GM12878 (cell line): ENCODE measurements around the gene GABRB1. TPM values are rescaled to one million over a fixed set of nuclear protein-coding genes. Genes with fewer than 3 reads are reported as not detected.
A peak's percentile ranks its signal among the peaks of the same experiment; 100 is the strongest.

ENCODE experiments used
- CBX5 ChIP-seq: sonication (generic); IDR thresholded peaks from 2 replicates; pipeline ENCODE4 v1.6.1; 2016; ENCODE audit warnings: low read depth, moderate library complexity, mild to moderate bottlenecking, inconsistent platforms
- DPF2 ChIP-seq: fragments of 450-650 bp; IDR thresholded peaks from 2 replicates; pipeline ENCODE4 v1.6.1; 2017; ENCODE audit warnings: mild to moderate bottlenecking
- E4F1 ChIP-seq: fragments of 450-650 bp; IDR thresholded peaks from 2 replicates; pipeline ENCODE4 v1.6.1; 2018; ENCODE audit warnings: borderline replicate concordance, mild to moderate bottlenecking; ENCODE audit not compliant: partially characterized antibody
- EZH2 ChIP-seq: IDR thresholded peaks from 2 replicates; pipeline ENCODE4 v1.6.1; 2012; ENCODE audit warnings: low read depth, mild to moderate bottlenecking, control low read depth, inconsistent platforms, low read length, borderline replicate concordance; ENCODE audit not compliant: control insufficient read depth
- FOXM1 ChIP-seq: IDR thresholded peaks from 2 replicates; pipeline ENCODE4 v1.6.1; 2012; ENCODE audit warnings: low read depth, mild to moderate bottlenecking, inconsistent platforms, low read length, moderate library complexity
- IKZF2 ChIP-seq, 2 experiments: fragments of 450-650 bp; IDR thresholded peaks; 2 replicates each; pipeline ENCODE4 v1.6.1; 2017; ENCODE audit warnings: mild to moderate bottlenecking in 2 of 2, moderate library complexity in 2 of 2
- IRF3 ChIP-seq: fragments of 450-650 bp; IDR thresholded peaks from 2 replicates; pipeline ENCODE4 v1.6.1; 2014; ENCODE audit warnings: mild to moderate bottlenecking
- IRF4 ChIP-seq: IDR thresholded peaks from 2 replicates; pipeline ENCODE4 v1.6.1; 2011; ENCODE audit warnings: low read depth, low read length
- IRF5 ChIP-seq: fragments of 450-650 bp; IDR thresholded peaks from 2 replicates; pipeline ENCODE4 v1.6.1; 2017; ENCODE audit warnings: borderline replicate concordance
- JUNB ChIP-seq: IDR thresholded peaks from 2 replicates; pipeline ENCODE4 v1.6.1; 2016; ENCODE audit warnings: antibody characterized with exemption, mild to moderate bottlenecking
- MTA2 ChIP-seq: fragments of 450-650 bp; IDR thresholded peaks from 2 replicates; pipeline ENCODE4 v1.6.1; 2016; ENCODE audit warnings: low read depth, mild to moderate bottlenecking, moderate library complexity
- PKNOX1 ChIP-seq: fragments of 450-650 bp; IDR thresholded peaks from 2 replicates; pipeline ENCODE4 v1.6.1; 2016; ENCODE audit warnings: mild to moderate bottlenecking
- RELB ChIP-seq: fragments of 450-650 bp; IDR thresholded peaks from 2 replicates; pipeline ENCODE4 v1.6.1; 2017; ENCODE audit warnings: low read depth, mild to moderate bottlenecking, moderate library complexity
- RUNX3 ChIP-seq: IDR thresholded peaks from 2 replicates; pipeline ENCODE4 v1.6.1; 2012; ENCODE audit warnings: low read length, inconsistent platforms
- SMAD1 ChIP-seq: fragments of 450-650 bp; IDR thresholded peaks from 2 replicates; pipeline ENCODE4 v1.6.1; 2018; ENCODE audit warnings: mild to moderate bottlenecking, low read depth; ENCODE audit not compliant: partially characterized antibody
- SPI1 ChIP-seq: IDR thresholded peaks from 2 replicates; pipeline ENCODE4 v1.6.1; 2011; ENCODE audit warnings: low read depth, mild to moderate bottlenecking, low read length, moderate library complexity, borderline replicate concordance; ENCODE audit not compliant: insufficient read depth
- SREBF1 ChIP-seq: IDR thresholded peaks from 2 replicates; pipeline ENCODE4 v1.6.1; 2012; ENCODE audit warnings: mild to moderate bottlenecking, low read length
- SRF ChIP-seq, 2 experiments: IDR thresholded peaks; 2 replicates each; pipeline ENCODE4 v1.6.1; 2011; ENCODE audit warnings: low read depth in 2 of 2, low read length in 2 of 2, mild to moderate bottlenecking in 1 of 2, moderate library complexity in 1 of 2
- ZNF274 ChIP-seq: IDR thresholded peaks from one replicate; pipeline ENCODE4 v1.8.0; 2011; ENCODE audit not compliant: insufficient read length, insufficient read depth
- ZNF687 ChIP-seq: fragments of 450-650 bp; IDR thresholded peaks from 2 replicates; pipeline ENCODE4 v1.6.1; 2017; ENCODE audit warnings: mild to moderate bottlenecking, moderate library complexity
- polyA plus RNA-seq, 11 experiments: library from polyadenylated mRNA; depleted of rRNA in 4 of 11; unstranded in 6 of 11; stranded (reverse) in 5 of 11; fragments of >200 nt; fragmentation: Nextera tagmentation in 4 of 11; fragmentation: Illumina TruSeq in 1 of 11; extraction: Ambion mirVana in 4 of 11; extraction: Trizol in 1 of 11; gene quantifications; 1 replicate in 1 of 11; 2 replicates in 10 of 11; pipeline versions ENCODE4 v1.2.1 to v1.2.3, GENCODE V29; 2011 to 2016; ENCODE audit warnings: inconsistent platforms in 2 of 11, missing spikeins in 2 of 11, low read depth in 1 of 11
- total RNA-seq, 4 experiments: library from RNA; depleted of rRNA in 3 of 4; stranded (reverse); fragments of >200 nt in 3 of 4; fragmentation: Illumina TruSeq in 1 of 4; extraction: Trizol in 1 of 4; gene quantifications; 2 replicates each; pipeline versions ENCODE4 v1.2.1 to v1.2.3, GENCODE V29; 2013 to 2021

The GABRB1 gene
- total and polyA plus RNA-seq, 10 of the 15 experiments (the other 5 are each of a cell fraction or from before 2014, with no cell fraction given) = 0.13 to 0.92 TPM; not detected in 8

GRCh38 chr4:47465004-47465403, 433.6 kb downstream of the GABRB1 start (continued):
- TF ChIP-seq CBX5 (no peak), IRF3 (no peak), DPF2 (no peak), ZNF274 (no peak), IRF5 (no peak), RELB (no peak), IRF4 (no peak), MTA2 (0 out of 2 replicates have a peak, but pooled peaks have one; percentile 46), SREBF1 (no peak), FOXM1 (peak; percentile 48; the same call in 1 of the 2 replicates), SPI1 (peak; percentile 91), ZNF687 (no peak), EZH2 (no peak), RUNX3 (peak; percentile 27; the same call in 1 of the 2 replicates), SMAD1 (no peak), IKZF2 (IDR thresholded peaks at IDR 0.05) (no peak), JUNB (peak; percentile 52; the same call in 1 of the 2 replicates), PKNOX1 (no peak), SRF (IDR thresholded peaks at IDR 0.05; ENCODE audit: low read depth in 2 of 2, low read length in 2 of 2) (peak; percentile 87 to 98), E4F1 (no peak)
